K562 (cell line): ENCODE data around the gene PRKCE. TPM values are rescaled to one million over a fixed set of nuclear protein-coding genes. Genes with fewer than 3 reads are reported as not detected.

Experiments used
- ATAC-seq: fragments of 200-7000 bp; cut with Tn5 transposase; 3 replicates; pipeline ENCODE4 v1.9.1; 2020; ENCODE audit warnings: moderate library complexity
- BruUV-seq: library from RNA; stranded (reverse); fragments of 400-500 nt; replicated peaks from 2 replicates; lab custom pipeline; 2021; lab: Mats Ljungman, UMichigan
- CTCF ChIA-PET: fragments of 300-600 bp; formaldehyde crosslinking; extraction: SDS; loops from one replicate; lab custom pipeline; 2021; ENCODE audit warnings: low intra/inter-chr PET ratio; lab: Yijun Ruan, JAX
- POLR2A ChIA-PET: fragments of 300-600, 350-650 bp; sonication (Branson Sonifier 250); formaldehyde crosslinking; extraction: SDS; loops from one replicate; lab custom pipeline; 2021; ENCODE audit warnings: antibody characterized with exemption, inconsistent platforms; lab: Yijun Ruan, JAX
- DNase-seq, 4 experiments: peaks; one replicate each; pipeline versions ENCODE4 v3.0.0 to v3.0.0-alpha.2; 2011 to 2018; ENCODE audit warnings: low spot score in 3 of 4, mixed read lengths in 3 of 4; ENCODE audit errors: extremely low read depth in 1 of 4
- FAIRE-seq: peaks from 2 replicates; lab custom pipeline; 2011; peaks lifted over from hg19 to GRCh38; lab: Jason Lieb, UNC
- H2AFZ ChIP-seq: 2 replicates; pipeline ENCODE4 v1.6.0; 2011; ENCODE audit warnings: low read depth, low read length, control low read depth, inconsistent platforms
- H3K27ac ChIP-seq: fragments of 200-600 bp; 3 replicates; pipeline ENCODE4 v1.8.0; 2011; ENCODE audit warnings: low read depth, mild to moderate bottlenecking, control low read depth, inconsistent platforms, low read length, moderate library complexity, mixed read lengths; ENCODE audit errors: extremely low read depth
- H3K27me3 ChIP-seq, 2 experiments: fragments of 300-600 bp in 1 of 2; 2 replicates in 1 of 2; 3 replicates in 1 of 2; pipeline versions ENCODE4 v1.6.0 to v1.8.0; 2011; ENCODE audit warnings: inconsistent platforms in 2 of 2, low read length in 2 of 2, mild to moderate bottlenecking in 1 of 2, mixed read lengths in 1 of 2, moderate library complexity in 1 of 2; ENCODE audit not compliant: control insufficient read depth in 2 of 2, insufficient read depth in 2 of 2
- H3K36me3 ChIP-seq: fragments of 300-600 bp; 3 replicates; pipeline ENCODE4 v1.8.0; 2011; ENCODE audit warnings: mild to moderate bottlenecking, low read length, inconsistent platforms; ENCODE audit not compliant: control insufficient read depth, insufficient read depth
- H3K4me1 ChIP-seq, 2 experiments: fragments of 200-600 bp in 1 of 2; replicated peaks in 1 of 2; 2 replicates in 1 of 2; 3 replicates in 1 of 2; pipeline versions ENCODE4 v1.5.1 to v1.8.0; 2011; ENCODE audit warnings: inconsistent platforms in 2 of 2, low read length in 2 of 2, mild to moderate bottlenecking in 1 of 2, mixed read lengths in 1 of 2, moderate library complexity in 1 of 2; ENCODE audit not compliant: control insufficient read depth in 2 of 2, insufficient read depth in 2 of 2
- H3K4me2 ChIP-seq: 2 replicates; pipeline ENCODE4 v1.6.1; 2011; ENCODE audit warnings: low read length, control low read depth, inconsistent platforms, mixed read lengths; ENCODE audit not compliant: insufficient read depth
- H3K4me3 ChIP-seq: fragments of 200-600 bp; sonication (generic), shearing (Covaris generic); 2 replicates; pipeline ENCODE4 v1.5.1; 2016; ENCODE audit warnings: control low read depth, inconsistent platforms
- H3K79me2 ChIP-seq: fragments of 200-600 bp; 3 replicates; pipeline ENCODE4 v1.8.0; 2011; ENCODE audit warnings: low read length, inconsistent platforms; ENCODE audit not compliant: control insufficient read depth, insufficient read depth
- H3K9ac ChIP-seq, 2 experiments: 2 replicates each; pipeline versions ENCODE4 v1.6.0 to v1.6.1; 2011; ENCODE audit warnings: low read depth in 2 of 2, low read length in 2 of 2, control low read depth in 1 of 2, inconsistent platforms in 1 of 2, mild to moderate bottlenecking in 1 of 2, mixed read lengths in 1 of 2; ENCODE audit not compliant: insufficient read depth in 1 of 2
- H3K9me1 ChIP-seq: one replicate; pipeline ENCODE4 v1.6.0; 2011; ENCODE audit warnings: inconsistent platforms, mild to moderate bottlenecking, low read length, moderate library complexity; ENCODE audit not compliant: control insufficient read depth, insufficient read depth
- H3K9me3 ChIP-seq: replicated peaks from 2 replicates; pipeline ENCODE4 v1.5.1; 2011; ENCODE audit warnings: low read depth, low read length, inconsistent platforms; ENCODE audit not compliant: control insufficient read depth, insufficient read depth
- H4K20me1 ChIP-seq: replicated peaks from 2 replicates; pipeline ENCODE4 v1.6.1; 2011; ENCODE audit warnings: low read length, inconsistent platforms, mixed read lengths; ENCODE audit not compliant: control insufficient read depth, insufficient read depth
- BRF1 ChIP-seq: IDR thresholded peaks from 3 replicates; pipeline ENCODE4 v1.6.1; 2011; ENCODE audit warnings: borderline replicate concordance, mild to moderate bottlenecking; ENCODE audit not compliant: insufficient read length; ENCODE audit errors: extremely low read depth
- ESRRA ChIP-seq: fragments of 450-650 bp; IDR thresholded peaks from 2 replicates; pipeline ENCODE4 v1.6.1; 2014; ENCODE audit warnings: low read depth, mild to moderate bottlenecking, moderate library complexity, borderline replicate concordance
- MAX ChIP-seq: sonication (generic); formaldehyde crosslinking; IDR thresholded peaks from 2 replicates; pipeline ENCODE4 v1.9.0; 2022; ENCODE audit warnings: mild to moderate bottlenecking, missing genetic modification reagents
- NCOA4 ChIP-seq: fragments of 450-650 bp; IDR thresholded peaks from 2 replicates; pipeline ENCODE4 v1.6.1; 2018; ENCODE audit warnings: mild to moderate bottlenecking; ENCODE audit not compliant: partially characterized antibody
- STAT5B ChIP-seq: fragments of 250-450 bp; sonication (Bioruptor Pico); IDR thresholded peaks from 2 replicates; pipeline ENCODE4 v1.8.0; 2021; ENCODE audit warnings: mild to moderate bottlenecking, inconsistent platforms
- TRIM28 ChIP-seq: fragments of 450-650 bp; IDR thresholded peaks from 2 replicates; pipeline ENCODE4 v1.6.1; 2017
- ZBTB7A ChIP-seq: IDR thresholded peaks from 2 replicates; pipeline ENCODE4 v1.6.1; 2011; ENCODE audit warnings: low read depth, mild to moderate bottlenecking, low read length, moderate library complexity, borderline replicate concordance; ENCODE audit not compliant: control insufficient read depth
- ZHX1 ChIP-seq: fragments of 150-350 bp; conservative IDR thresholded peaks from 2 replicates; pipeline ENCODE4 v1.6.1; 2014; ENCODE audit warnings: low read length
- WGBS: fragments of 100-300 bp; shearing (Covaris generic); methylation state at CpG from one replicate; pipeline ENCODE4 v1.1.6; 2016; ENCODE audit warnings: low coverage, mixed read lengths; ENCODE audit not compliant: insufficient coverage; ENCODE audit errors: missing lambda C conversion rate; 5-methylcytosine and 5-hydroxymethylcytosine counted together
- in situ Hi-C: fragments of 300-500 bp; cut with MboI; formaldehyde crosslinking; loops from 4 replicates; pipeline ENCODE4 v1.15.0; 2018; ENCODE audit warnings: inconsistent platforms, mixed read lengths
- intact Hi-C: fragments of 100-400 bp; cut with micrococcal nuclease; formaldehyde crosslinking; loops from 2 replicates; pipeline ENCODE4 v1.14.2; 2022
- polyA plus RNA-seq, 8 experiments: library from polyadenylated mRNA; depleted of rRNA in 4 of 8; stranded (reverse) in 5 of 8; unstranded in 3 of 8; fragments of >200 nt; fragmentation: Nextera tagmentation in 2 of 8; fragmentation: Illumina TruSeq in 1 of 8; extraction: Ambion mirVana in 2 of 8; extraction: Trizol in 1 of 8; gene quantifications; 2 replicates each; pipeline versions ENCODE4 v1.2.1 to v1.2.3, GENCODE V29; 2011 to 2014; ENCODE audit warnings: inconsistent platforms in 1 of 8, missing spikeins in 1 of 8
- total RNA-seq, 7 experiments: library from RNA; depleted of rRNA in 6 of 7; stranded (reverse); fragments of >200 nt in 6 of 7; fragmentation: Illumina TruSeq in 2 of 7; extraction: Trizol in 2 of 7; gene quantifications; 2 replicates each; pipeline versions ENCODE4 v1.2.1 to v1.2.3, GENCODE V29; 2011 to 2021; ENCODE audit warnings: low replicate concordance in 1 of 7

The PRKCE gene
- total and polyA plus RNA-seq, 9 of the 15 experiments (the other 6 are each of a cell fraction or from before 2014, with no cell fraction given) = 0.06 to 1.0 (median 0.22) TPM; not detected in 1

DNA sequence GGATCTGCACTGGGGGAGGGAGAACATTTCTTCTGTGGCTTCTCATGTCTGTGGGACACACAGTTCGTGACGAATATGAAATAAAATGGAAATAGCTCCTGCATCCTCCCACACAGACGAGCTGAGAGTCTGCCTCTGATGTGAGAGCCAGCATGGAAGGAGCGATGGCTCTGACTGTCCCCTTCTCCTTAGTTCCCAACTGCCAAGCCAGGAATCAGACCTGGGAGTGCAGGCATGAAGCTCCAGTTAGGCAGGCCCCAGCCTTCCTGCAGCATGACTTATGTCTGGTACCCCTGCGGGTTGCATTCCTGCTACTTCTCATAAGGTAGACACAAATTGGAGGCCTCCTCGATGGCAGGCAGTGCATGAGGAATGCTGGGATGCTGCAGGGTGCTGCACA, 56.2 kb downstream of the PRKCE start:
- H3K27me3 ChIP-seq = peaks cover 0 to 16% of the 10 kb centered on the region in 2 experiments; a peak in 3 of 5 replicates
- H3K9me3 ChIP-seq = no peaks in the 10 kb centered on the region
- H3K4me1 ChIP-seq = no peaks in the 10 kb centered on the region
- no peak overlapping the region for H2AFZ ChIP-seq
- DNase-seq (no peak), FAIRE-seq (no peak), ATAC-seq (no peak)
- no peaks in the 10 kb centered on the region for H4K20me1 ChIP-seq
- ChIA-PET CTCF (no interaction called here), POLR2A (interaction anchor here (0.5 kb wide), 1 partner anchor 30 kb away, joined by 3 read pairs; no protein-coding TSS in a partner anchor)
- H3K9me1 ChIP-seq = no peaks in the 10 kb centered on the region
- BruUV-seq = no TSS peak
- no peak overlapping the region for H3K9ac ChIP-seq
- H3K36me3 ChIP-seq = no peaks in the 10 kb centered on the region
- TF ChIP-seq BRF1 (no peak), ZHX1 (no peak), TRIM28 (no peak), MAX (no peak), ZBTB7A (no peak), STAT5B (CRISPR knock-in tag) (no peak), ESRRA (no peak), NCOA4 (no peak)
- H3K27ac ChIP-seq = no peak overlapping the region
- H3K4me3 ChIP-seq = no peak overlapping the region
- in situ Hi-C loops = no loop called here
- 1% methylated on average over 6 of the region's 6 CpGs for WGBS
- intact Hi-C loops = no loop called here
- no peak overlapping the region for H3K4me2 ChIP-seq
- H3K79me2 ChIP-seq = no peaks in the 10 kb centered on the region
